ENCODE data around the gene USP7. TPM values are rescaled to one million over a fixed set of nuclear protein-coding genes. Genes with fewer than 3 reads are reported as not detected.

USP7 gene
- total and polyA plus RNA-seq, 10 of the 15 experiments (the other 5 are each of a cell fraction or from before 2014, with no cell fraction given) = 16.2 to 133 (median 60.5) TPM

DNA sequence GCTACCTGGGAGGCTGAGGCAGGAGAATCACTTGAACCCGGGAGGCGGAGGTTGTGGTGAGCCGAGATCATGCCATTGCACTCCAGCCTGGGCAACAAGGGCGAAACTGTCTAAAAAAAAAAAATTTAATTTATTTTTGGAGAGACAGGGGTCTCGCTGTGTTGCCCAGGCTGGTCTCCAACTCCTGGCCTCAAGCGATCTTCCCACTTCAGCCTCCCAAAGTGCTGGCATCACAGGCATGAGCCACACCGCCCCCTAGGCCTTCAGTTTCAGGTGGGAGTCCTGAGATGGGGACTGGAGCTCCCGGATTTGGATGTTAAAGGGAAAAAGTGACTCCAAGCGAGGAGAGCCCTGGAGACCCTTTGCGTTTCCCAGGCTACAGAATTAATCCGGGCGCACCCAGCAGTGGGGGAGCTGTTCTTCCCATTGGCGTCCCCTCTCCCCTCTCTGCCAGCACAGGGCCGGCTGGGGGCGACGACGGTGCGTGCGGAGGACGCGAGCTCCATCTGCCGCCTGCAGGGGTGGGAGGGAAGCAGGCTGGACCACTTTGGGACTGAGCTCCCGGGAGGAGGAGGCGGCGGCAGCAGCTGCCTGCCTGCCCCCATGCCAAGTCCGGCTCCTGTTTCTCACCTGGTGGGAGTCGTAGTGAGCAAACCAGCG is 49.3 kb upstream of the USP7 start:
- FAIRE-seq = no peak
- intact Hi-C loops (cut with micrococcal nuclease; ENCODE audit: unreplicated experiment) (no loop called here), in situ Hi-C loops (cut with MboI) (no loop called here)
- SMC1A ChIA-PET (ENCODE audit: uncharacterized antibody, unreplicated experiment) = no interaction called here
- RAD21 ChIA-PET (ENCODE audit: unreplicated experiment) = interaction anchor here (0.8 kb wide), 1 partner anchor 9 kb away, joined by 3 read pairs; no protein-coding TSS in a partner anchor
- Histone ChIP-seq H3K36me3 (ENCODE audit: control insufficient read depth in 2 of 2, insufficient read depth in 2 of 2, low read length in 1 of 2) (no peaks in the 10 kb centered on the region), H3K27ac (ENCODE audit: control insufficient read depth, insufficient read depth) (no peak overlapping the region), H3K4me1 (ENCODE audit: control insufficient read depth, insufficient read depth, low read length) (peaks cover 6% of the 10 kb centered on the region), H3K4me3 (no peak overlapping the region), H4K20me1 (ENCODE audit: control insufficient read depth, insufficient read depth) (no peaks in the 10 kb centered on the region), H3K4me2 (ENCODE audit: control insufficient read depth, insufficient read depth) (no peak overlapping the region), H3K9me3 (replicated peaks; ENCODE audit: control insufficient read depth, insufficient read depth, low read length) (peaks cover 7% of the 10 kb centered on the region), H2AFZ (ENCODE audit: control insufficient read depth, low read depth, low read length) (no peak overlapping the region), H3K9ac (ENCODE audit: control insufficient read depth, insufficient read depth, low read length) (no peak overlapping the region), H3K27me3 (replicated peaks in 1 of 2; ENCODE audit: control insufficient read depth in 2 of 2, insufficient read depth in 2 of 2, low read length in 1 of 2) (no peaks in the 10 kb centered on the region), H3K79me2 (ENCODE audit: control insufficient read depth, insufficient read depth, low read length) (no peaks in the 10 kb centered on the region)
- DNase-seq (ENCODE audit: low read depth, low spot score) = no peak
- no TSS peak for BruUV-seq (replicated peaks)
- POLR2A ChIA-PET = no interaction called here
- no peak for ATAC-seq
- CTCF ChIA-PET = interaction anchor here (1.4 kb wide), 1 partner anchor 76 kb away, joined by 6 read pairs; no protein-coding TSS in a partner anchor
- WGBS (ENCODE audit: insufficient coverage, insufficient replicate concordance, low lambda C conversion rate, missing lambda C conversion rate) = 43% methylated on average over 17 of the region's 28 CpGs
- TF ChIP-seq NFYB (IDR thresholded peaks at IDR 0.05; ENCODE audit: insufficient read depth, low read depth, low read length) = no peak
- TF ChIP-seq KAT2A (conservative IDR thresholded peaks at IDR 0.05; ENCODE audit: control insufficient read depth, low read depth, low read length) = no peak
- no peak for TF ChIP-seq ZBED1 (IDR thresholded peaks at IDR 0.05; ENCODE audit: borderline replicate concordance)
- TF ChIP-seq RELA (IDR thresholded peaks at IDR 0.05; ENCODE audit: borderline replicate concordance, partially characterized antibody) = no peak
- TF ChIP-seq, protein P1, sequence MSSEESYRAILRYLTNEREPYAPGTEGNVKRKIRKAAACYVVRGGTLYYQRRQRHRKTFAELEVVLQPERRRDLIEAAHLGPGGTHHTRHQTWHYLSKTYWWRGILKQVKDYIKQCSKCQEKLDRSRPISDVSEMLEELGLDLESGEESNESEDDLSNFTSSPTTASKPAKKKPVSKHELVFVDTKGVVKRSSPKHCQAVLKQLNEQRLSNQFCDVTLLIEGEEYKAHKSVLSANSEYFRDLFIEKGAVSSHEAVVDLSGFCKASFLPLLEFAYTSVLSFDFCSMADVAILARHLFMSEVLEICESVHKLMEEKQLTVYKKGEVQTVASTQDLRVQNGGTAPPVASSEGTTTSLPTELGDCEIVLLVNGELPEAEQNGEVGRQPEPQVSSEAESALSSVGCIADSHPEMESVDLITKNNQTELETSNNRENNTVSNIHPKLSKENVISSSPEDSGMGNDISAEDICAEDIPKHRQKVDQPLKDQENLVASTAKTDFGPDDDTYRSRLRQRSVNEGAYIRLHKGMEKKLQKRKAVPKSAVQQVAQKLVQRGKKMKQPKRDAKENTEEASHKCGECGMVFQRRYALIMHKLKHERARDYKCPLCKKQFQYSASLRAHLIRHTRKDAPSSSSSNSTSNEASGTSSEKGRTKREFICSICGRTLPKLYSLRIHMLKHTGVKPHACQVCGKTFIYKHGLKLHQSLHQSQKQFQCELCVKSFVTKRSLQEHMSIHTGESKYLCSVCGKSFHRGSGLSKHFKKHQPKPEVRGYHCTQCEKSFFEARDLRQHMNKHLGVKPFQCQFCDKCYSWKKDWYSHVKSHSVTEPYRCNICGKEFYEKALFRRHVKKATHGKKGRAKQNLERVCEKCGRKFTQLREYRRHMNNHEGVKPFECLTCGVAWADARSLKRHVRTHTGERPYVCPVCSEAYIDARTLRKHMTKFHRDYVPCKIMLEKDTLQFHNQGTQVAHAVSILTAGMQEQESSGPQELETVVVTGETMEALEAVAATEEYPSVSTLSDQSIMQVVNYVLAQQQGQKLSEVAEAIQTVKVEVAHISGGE (CRISPR knock-in tag; IDR thresholded peaks at IDR 0.05) = no peak
- TF ChIP-seq FOXM1 (IDR thresholded peaks at IDR 0.05; ENCODE audit: low read depth, low read length) = no peak
- TF ChIP-seq, protein P2, sequence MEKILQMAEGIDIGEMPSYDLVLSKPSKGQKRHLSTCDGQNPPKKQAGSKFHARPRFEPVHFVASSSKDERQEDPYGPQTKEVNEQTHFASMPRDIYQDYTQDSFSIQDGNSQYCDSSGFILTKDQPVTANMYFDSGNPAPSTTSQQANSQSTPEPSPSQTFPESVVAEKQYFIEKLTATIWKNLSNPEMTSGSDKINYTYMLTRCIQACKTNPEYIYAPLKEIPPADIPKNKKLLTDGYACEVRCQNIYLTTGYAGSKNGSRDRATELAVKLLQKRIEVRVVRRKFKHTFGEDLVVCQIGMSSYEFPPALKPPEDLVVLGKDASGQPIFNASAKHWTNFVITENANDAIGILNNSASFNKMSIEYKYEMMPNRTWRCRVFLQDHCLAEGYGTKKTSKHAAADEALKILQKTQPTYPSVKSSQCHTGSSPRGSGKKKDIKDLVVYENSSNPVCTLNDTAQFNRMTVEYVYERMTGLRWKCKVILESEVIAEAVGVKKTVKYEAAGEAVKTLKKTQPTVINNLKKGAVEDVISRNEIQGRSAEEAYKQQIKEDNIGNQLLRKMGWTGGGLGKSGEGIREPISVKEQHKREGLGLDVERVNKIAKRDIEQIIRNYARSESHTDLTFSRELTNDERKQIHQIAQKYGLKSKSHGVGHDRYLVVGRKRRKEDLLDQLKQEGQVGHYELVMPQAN (conservative IDR thresholded peaks at IDR 0.05) = no peak
- no peak for TF ChIP-seq ETV6 (conservative IDR thresholded peaks at IDR 0.05 in 1 of 2, IDR thresholded peaks at IDR 0.05 in 1 of 2; ENCODE audit: borderline replicate concordance in 1 of 2, low read depth in 1 of 2)
- TF ChIP-seq, protein P3, sequence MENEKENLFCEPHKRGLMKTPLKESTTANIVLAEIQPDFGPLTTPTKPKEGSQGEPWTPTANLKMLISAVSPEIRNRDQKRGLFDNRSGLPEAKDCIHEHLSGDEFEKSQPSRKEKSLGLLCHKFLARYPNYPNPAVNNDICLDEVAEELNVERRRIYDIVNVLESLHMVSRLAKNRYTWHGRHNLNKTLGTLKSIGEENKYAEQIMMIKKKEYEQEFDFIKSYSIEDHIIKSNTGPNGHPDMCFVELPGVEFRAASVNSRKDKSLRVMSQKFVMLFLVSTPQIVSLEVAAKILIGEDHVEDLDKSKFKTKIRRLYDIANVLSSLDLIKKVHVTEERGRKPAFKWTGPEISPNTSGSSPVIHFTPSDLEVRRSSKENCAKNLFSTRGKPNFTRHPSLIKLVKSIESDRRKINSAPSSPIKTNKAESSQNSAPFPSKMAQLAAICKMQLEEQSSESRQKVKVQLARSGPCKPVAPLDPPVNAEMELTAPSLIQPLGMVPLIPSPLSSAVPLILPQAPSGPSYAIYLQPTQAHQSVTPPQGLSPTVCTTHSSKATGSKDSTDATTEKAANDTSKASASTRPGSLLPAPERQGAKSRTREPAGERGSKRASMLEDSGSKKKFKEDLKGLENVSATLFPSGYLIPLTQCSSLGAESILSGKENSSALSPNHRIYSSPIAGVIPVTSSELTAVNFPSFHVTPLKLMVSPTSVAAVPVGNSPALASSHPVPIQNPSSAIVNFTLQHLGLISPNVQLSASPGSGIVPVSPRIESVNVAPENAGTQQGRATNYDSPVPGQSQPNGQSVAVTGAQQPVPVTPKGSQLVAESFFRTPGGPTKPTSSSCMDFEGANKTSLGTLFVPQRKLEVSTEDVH (IDR thresholded peaks at IDR 0.05; ENCODE audit: low read depth, partially characterized antibody) = no peak
- no peak for TF ChIP-seq EZH2 (IDR thresholded peaks at IDR 0.05; ENCODE audit: borderline replicate concordance, control insufficient read depth, low read depth, low read length)
- TF ChIP-seq ASH2L (IDR thresholded peaks at IDR 0.05; ENCODE audit: borderline replicate concordance, low read depth) = no peak

Measured in GM12878 (cell line).